NCI-H460 (cell line): ENCODE data around the gene ST3GAL5. TPM values are rescaled to one million over a fixed set of nuclear protein-coding genes. Genes with fewer than 3 reads are reported as not detected.

Experiments used
- DNase-seq: peaks from one replicate; pipeline ENCODE4 v3.0.0-alpha.2; 2016; ENCODE audit warnings: low read depth; ENCODE audit errors: extremely low read depth
- total RNA-seq: library from RNA; depleted of rRNA; stranded (reverse); fragments of >200 nt; shearing (Covaris generic); gene quantifications from 2 replicates; pipeline ENCODE4 v1.2.3, GENCODE V29; 2014

The ST3GAL5 gene
- total RNA-seq, 1 experiment from 2014 or later = 5.0 TPM

GRCh38 chr2:85920810-85921545 lies 32.2 kb upstream of the ST3GAL5 start:
- DNase-seq = no peak

GRCh38 chr2:85917887-85918795 lies 29.4 kb upstream of the ST3GAL5 start:
- DNase-seq = no peak

- DNase-seq = no peak
Observed at GRCh38 chr2:85915606-85916303, 27.0 kb upstream of the ST3GAL5 start.

GRCh38 chr2:85914922-85915321 lies 26.1 kb upstream of the ST3GAL5 start:
- no peak for DNase-seq

- no peak for DNase-seq
Observed at GRCh38 chr2:85913884-85914881, 25.4 kb upstream of the ST3GAL5 start.

GRCh38 chr2:85911814-85912692 lies 23.3 kb upstream of the ST3GAL5 start:
- no peak for DNase-seq

- DNase-seq = no peak
Observed at GRCh38 chr2:85911097-85911496, 22.3 kb upstream of the ST3GAL5 start.

GRCh38 chr2:85909005-85909404 lies 20.2 kb upstream of the ST3GAL5 start:
- no peak for DNase-seq

GRCh38 chr2:85908506-85908905 lies 19.7 kb upstream of the ST3GAL5 start:
- no peak for DNase-seq

- no peak for DNase-seq
Observed at GRCh38 chr2:85907671-85908157, 18.9 kb upstream of the ST3GAL5 start.

- no peak for DNase-seq
Observed at GRCh38 chr2:85906748-85907147, 18.0 kb upstream of the ST3GAL5 start.

GRCh38 chr2:85905891-85906290 lies 17.1 kb upstream of the ST3GAL5 start:
- no peak for DNase-seq

- no peak for DNase-seq
Observed at GRCh38 chr2:85905187-85905666, 16.4 kb upstream of the ST3GAL5 start.

- DNase-seq = no peak
Observed at GRCh38 chr2:85903849-85904248, 15.1 kb upstream of the ST3GAL5 start.

- DNase-seq = no peak
Observed at GRCh38 chr2:85902496-85902895, 13.7 kb upstream of the ST3GAL5 start.

GRCh38 chr2:85901155-85901554 lies 12.4 kb upstream of the ST3GAL5 start:
- DNase-seq = no peak

GRCh38 chr2:85900366-85900765 lies 11.6 kb upstream of the ST3GAL5 start:
- DNase-seq = no peak

- no peak for DNase-seq
Observed at GRCh38 chr2:85899849-85900248, 11.1 kb upstream of the ST3GAL5 start.

GRCh38 chr2:85899284-85899683 lies 10.5 kb upstream of the ST3GAL5 start:
- DNase-seq = no peak
